Measurements from ENCODE around the gene LIMCH1.

Gene LIMCH1

GRCh38 chr4:41514766-41515481 lies 23.0 kb upstream of the LIMCH1 start:
- no peak for TF ChIP-seq GATA3 (IDR thresholded peaks at IDR 0.05; ENCODE audit: low read depth, low read length)
- TF ChIP-seq GATA2 (IDR thresholded peaks at IDR 0.05; ENCODE audit: low read depth, low read length): no peak

- no peak for TF ChIP-seq GATA2 (IDR thresholded peaks at IDR 0.05; ENCODE audit: low read depth, low read length)
- TF ChIP-seq GATA3 (IDR thresholded peaks at IDR 0.05; ENCODE audit: low read depth, low read length): no peak
Measured at GRCh38 chr4:41517121-41517520, 20.8 kb upstream of the LIMCH1 start.

- no peak for TF ChIP-seq GATA3 (IDR thresholded peaks at IDR 0.05; ENCODE audit: low read depth, low read length)
- TF ChIP-seq GATA2 (IDR thresholded peaks at IDR 0.05; ENCODE audit: low read depth, low read length): no peak
Measured at GRCh38 chr4:41517747-41518146, 20.2 kb upstream of the LIMCH1 start.

GRCh38 chr4:41524425-41524824 lies 13.5 kb upstream of the LIMCH1 start:
- no peak for TF ChIP-seq GATA2 (IDR thresholded peaks at IDR 0.05; ENCODE audit: low read depth, low read length)
- TF ChIP-seq GATA3 (IDR thresholded peaks at IDR 0.05; ENCODE audit: low read depth, low read length): no peak

- no peak for TF ChIP-seq GATA3 (IDR thresholded peaks at IDR 0.05; ENCODE audit: low read depth, low read length)
- TF ChIP-seq GATA2 (IDR thresholded peaks at IDR 0.05; ENCODE audit: low read depth, low read length): no peak
Measured at GRCh38 chr4:41525129-41525528, 12.8 kb upstream of the LIMCH1 start.

GRCh38 chr4:41526628-41527027 lies 11.3 kb upstream of the LIMCH1 start:
- TF ChIP-seq GATA2 (IDR thresholded peaks at IDR 0.05; ENCODE audit: low read depth, low read length): no peak
- TF ChIP-seq GATA3 (IDR thresholded peaks at IDR 0.05; ENCODE audit: low read depth, low read length): no peak

- no peak for TF ChIP-seq GATA3 (IDR thresholded peaks at IDR 0.05; ENCODE audit: low read depth, low read length)
- no peak for TF ChIP-seq GATA2 (IDR thresholded peaks at IDR 0.05; ENCODE audit: low read depth, low read length)
Measured at GRCh38 chr4:41528512-41529205, 9.3 kb upstream of the LIMCH1 start.

GRCh38 chr4:41530741-41531140 lies 7.2 kb upstream of the LIMCH1 start:
- TF ChIP-seq GATA3 (IDR thresholded peaks at IDR 0.05; ENCODE audit: low read depth, low read length) (no peak), GATA2 (IDR thresholded peaks at IDR 0.05; ENCODE audit: low read depth, low read length) (no peak)

GRCh38 chr4:41532336-41532735 lies 5.6 kb upstream of the LIMCH1 start:
- TF ChIP-seq GATA3 (IDR thresholded peaks at IDR 0.05; ENCODE audit: low read depth, low read length) (no peak), GATA2 (IDR thresholded peaks at IDR 0.05; ENCODE audit: low read depth, low read length) (no peak)

- no peak for TF ChIP-seq GATA3 (IDR thresholded peaks at IDR 0.05; ENCODE audit: low read depth, low read length)
- no peak for TF ChIP-seq GATA2 (IDR thresholded peaks at IDR 0.05; ENCODE audit: low read depth, low read length)
Measured at GRCh38 chr4:41532882-41533281, 5.1 kb upstream of the LIMCH1 start.

GRCh38 chr4:41533680-41534079 lies 4.3 kb upstream of the LIMCH1 start:
- TF ChIP-seq GATA3 (IDR thresholded peaks at IDR 0.05; ENCODE audit: low read depth, low read length): no peak
- no peak for TF ChIP-seq GATA2 (IDR thresholded peaks at IDR 0.05; ENCODE audit: low read depth, low read length)

GRCh38 chr4:41534404-41534803 lies 3.6 kb upstream of the LIMCH1 start:
- TF ChIP-seq GATA2 (IDR thresholded peaks at IDR 0.05; ENCODE audit: low read depth, low read length): no peak
- no peak for TF ChIP-seq GATA3 (IDR thresholded peaks at IDR 0.05; ENCODE audit: low read depth, low read length)

- TF ChIP-seq GATA2 (IDR thresholded peaks at IDR 0.05; ENCODE audit: low read depth, low read length): no peak
- no peak for TF ChIP-seq GATA3 (IDR thresholded peaks at IDR 0.05; ENCODE audit: low read depth, low read length)
Measured at GRCh38 chr4:41535911-41536371, 2.0 kb upstream of the LIMCH1 start.

GRCh38 chr4:41537292-41537890 lies 566 bp upstream of the LIMCH1 start:
- TF ChIP-seq GATA2 (IDR thresholded peaks at IDR 0.05; ENCODE audit: low read depth, low read length) (no peak), GATA3 (IDR thresholded peaks at IDR 0.05; ENCODE audit: low read depth, low read length) (no peak)

All from SH-SY5Y (cell line).